Skeletal muscle cell (primary cell): ENCODE results near the gene ACAA1.

Source experiments
- DNase-seq: peaks from one replicate; pipeline ENCODE4 v3.0.0-alpha.2; 2010; ENCODE audit warnings: low read depth
- H3K4me3 ChIP-seq: 2 replicates; pipeline ENCODE4 v1.5.1; 2011; ENCODE audit warnings: low read depth, mild to moderate bottlenecking, control low read depth, low read length, moderate library complexity

The ACAA1 gene

GRCh38 chr3:38122712-38123290 is 14.1 kb downstream of the ACAA1 start:
- H3K4me3 ChIP-seq = no peak overlapping the region
- DNase-seq = no peak

- no peak overlapping the region for H3K4me3 ChIP-seq
- no peak for DNase-seq
Measured at GRCh38 chr3:38121832-38122461, 15.0 kb downstream of the ACAA1 start.

GRCh38 chr3:38121451-38121831 is 15.5 kb downstream of the ACAA1 start:
- DNase-seq = no peak

GRCh38 chr3:38120693-38121450 is 16.1 kb downstream of the ACAA1 start:
- no peak for DNase-seq
- H3K4me3 ChIP-seq = no peak overlapping the region

More at GRCh38 chr3:38121451-38121831, 15.5 kb downstream of the ACAA1 start:
- H3K4me3 ChIP-seq = no peak overlapping the region

- DNase-seq = no peak
- no peak overlapping the region for H3K4me3 ChIP-seq
Measured at GRCh38 chr3:38119821-38120692, 16.9 kb downstream of the ACAA1 start.

GRCh38 chr3:38119248-38119544 is 17.7 kb downstream of the ACAA1 start:
- no peak for DNase-seq
- no peak overlapping the region for H3K4me3 ChIP-seq

GRCh38 chr3:38118421-38119247 is 18.3 kb downstream of the ACAA1 start:
- H3K4me3 ChIP-seq = no peak overlapping the region

GRCh38 chr3:38117748-38118420 is 19.0 kb downstream of the ACAA1 start:
- H3K4me3 ChIP-seq = no peak overlapping the region

More at GRCh38 chr3:38118421-38119247, 18.3 kb downstream of the ACAA1 start:
- DNase-seq = no peak

GRCh38 chr3:38117163-38117716 is 19.7 kb downstream of the ACAA1 start:
- DNase-seq = no peak
- H3K4me3 ChIP-seq = no peak overlapping the region

More at GRCh38 chr3:38117748-38118420, 19.0 kb downstream of the ACAA1 start:
- no peak for DNase-seq

GRCh38 chr3:38116471-38117162 is 20.3 kb downstream of the ACAA1 start:
- no peak overlapping the region for H3K4me3 ChIP-seq
- DNase-seq = no peak

- no peak overlapping the region for H3K4me3 ChIP-seq
- no peak for DNase-seq
Measured at GRCh38 chr3:38115645-38116427, 21.1 kb downstream of the ACAA1 start.

GRCh38 chr3:38114875-38115644 is 21.9 kb downstream of the ACAA1 start:
- DNase-seq = no peak
- no peak overlapping the region for H3K4me3 ChIP-seq

GRCh38 chr3:38114052-38114874 is 22.7 kb downstream of the ACAA1 start:
- no peak overlapping the region for H3K4me3 ChIP-seq
- DNase-seq = no peak

- no peak for DNase-seq
- H3K4me3 ChIP-seq = no peak overlapping the region
Measured at GRCh38 chr3:38112378-38112761, 24.6 kb downstream of the ACAA1 start.

- DNase-seq = no peak
- no peak overlapping the region for H3K4me3 ChIP-seq
Measured at GRCh38 chr3:38111696-38112377, 25.1 kb downstream of the ACAA1 start.
